GM19328 (cell line): Measurements from ENCODE around the gene ADIG.
"Not testable (repeated sequence)": the region's sequence is repeated elsewhere in the genome, so short reads cannot be mapped to it uniquely, and the experiment has no call there.

Experiments used
- ATAC-seq: cut with Tn5 transposase; IDR thresholded peaks from one replicate; pipeline ENCODE4 v1.9.1; 2021; ENCODE audit warnings: mild to moderate bottlenecking, moderate library complexity; ENCODE audit not compliant: unreplicated experiment

Gene ADIG

DNA sequence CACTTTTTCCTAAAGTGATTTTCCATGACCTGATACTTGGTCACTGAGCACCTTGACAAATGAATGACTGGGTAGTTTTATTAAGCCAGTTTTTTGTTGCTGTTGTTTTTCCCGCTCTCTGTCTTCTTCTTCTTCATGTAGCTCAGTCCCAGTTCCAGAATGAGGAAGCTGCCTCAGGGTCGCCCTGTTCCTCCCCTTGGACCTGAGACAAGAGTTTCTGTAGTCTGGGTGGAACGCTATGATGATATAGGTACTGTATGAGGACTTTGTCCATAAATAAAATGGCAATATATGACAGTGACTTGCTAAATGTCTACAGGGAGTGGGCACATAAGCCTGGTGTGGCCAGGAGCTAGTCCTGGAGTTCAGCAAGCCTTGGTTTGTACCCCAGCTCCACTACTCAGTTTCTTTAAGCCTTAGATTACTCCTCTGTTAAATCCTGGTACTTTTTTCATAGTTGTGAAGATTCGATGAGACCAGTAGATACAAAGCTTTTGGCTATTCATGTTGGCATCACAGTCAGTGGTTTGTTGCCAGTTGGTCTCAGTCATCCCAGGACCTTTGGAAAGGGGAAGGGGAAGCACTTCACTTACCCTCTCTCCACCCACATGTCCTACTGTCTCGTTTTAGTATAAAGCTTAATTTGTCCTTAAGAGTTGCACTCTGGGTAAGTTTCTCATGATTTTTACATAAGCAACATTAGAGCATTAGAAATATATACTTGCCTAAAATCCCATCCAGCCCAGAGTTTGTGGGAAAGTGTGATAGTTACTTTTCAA lies 11.1 kb upstream of the ADIG start:
- ATAC-seq, result no peak

DNA sequence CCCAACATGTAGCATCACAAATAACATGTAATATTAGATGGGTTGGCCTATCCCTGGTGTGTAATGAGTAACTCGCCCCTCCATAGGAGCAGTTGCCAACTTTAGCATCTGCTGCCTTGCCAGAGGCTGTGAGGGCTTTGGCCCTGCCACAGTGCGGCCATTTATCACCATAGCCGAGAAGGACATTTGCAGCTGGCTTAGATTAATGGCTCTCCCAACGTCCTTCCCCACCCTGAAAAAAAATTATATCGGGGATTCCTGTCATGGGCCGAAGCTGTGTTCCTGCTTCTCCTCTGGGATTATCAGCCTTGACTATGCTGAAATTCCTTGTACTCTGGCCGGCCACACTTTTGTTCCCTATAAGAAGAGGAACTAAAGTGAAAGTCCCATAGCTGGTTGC lies 7.6 kb upstream of the ADIG start:
- ATAC-seq, result no peak

DNA sequence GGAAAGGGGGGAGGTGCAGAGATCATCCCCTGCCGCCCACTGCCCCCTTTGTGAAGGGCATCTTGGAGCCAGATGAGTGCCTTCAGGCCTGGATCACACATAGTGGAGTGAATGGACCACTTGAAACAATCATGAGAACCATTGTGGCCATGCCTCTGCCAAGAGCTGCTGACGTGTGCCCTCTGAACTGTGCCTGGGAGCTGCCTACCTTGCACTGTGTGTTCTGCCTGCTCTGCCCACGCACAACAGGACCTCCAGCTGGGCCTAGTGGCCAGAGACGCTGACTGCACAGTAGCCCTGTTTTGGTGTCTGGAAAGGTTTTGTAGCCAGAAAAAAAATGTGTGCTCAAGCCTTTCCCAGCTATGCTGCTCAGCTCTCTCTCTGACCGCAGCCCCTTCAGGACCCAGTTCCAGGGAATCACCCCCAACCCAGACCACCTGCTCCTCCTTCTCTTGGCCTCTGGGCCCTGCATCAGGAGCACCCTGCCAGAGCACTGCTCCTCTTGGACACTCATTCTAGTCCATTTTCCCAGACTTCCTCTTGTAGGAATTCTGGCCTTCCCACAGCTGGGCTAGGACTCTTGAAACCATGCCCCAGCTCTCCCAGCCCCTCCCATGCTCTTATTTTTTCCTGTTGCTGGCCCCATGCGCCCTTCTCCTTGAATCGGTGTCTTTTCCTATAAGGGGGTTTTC lies 1.6 kb upstream of the ADIG start:
- no peak for ATAC-seq

DNA sequence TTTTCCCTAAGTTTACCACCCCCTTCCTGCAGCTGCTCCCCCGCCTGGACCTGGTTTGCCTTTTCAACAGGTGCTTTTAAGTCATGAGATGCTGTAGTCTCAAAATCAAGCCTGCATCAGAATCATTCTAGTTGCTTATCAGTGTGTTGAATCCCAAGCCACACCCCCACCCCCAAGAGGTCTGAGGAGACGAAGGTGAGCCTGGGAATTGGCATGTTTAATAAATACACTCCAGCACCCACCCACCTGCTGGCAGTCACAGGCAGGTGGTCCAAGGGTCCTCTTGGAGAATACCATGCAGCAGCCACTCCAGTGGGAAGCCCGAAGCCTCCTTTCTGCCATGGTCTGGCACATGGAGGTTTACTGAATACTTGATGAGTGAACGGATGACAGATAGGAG lies 1.1 kb upstream of the ADIG start:
- no peak for ATAC-seq

DNA sequence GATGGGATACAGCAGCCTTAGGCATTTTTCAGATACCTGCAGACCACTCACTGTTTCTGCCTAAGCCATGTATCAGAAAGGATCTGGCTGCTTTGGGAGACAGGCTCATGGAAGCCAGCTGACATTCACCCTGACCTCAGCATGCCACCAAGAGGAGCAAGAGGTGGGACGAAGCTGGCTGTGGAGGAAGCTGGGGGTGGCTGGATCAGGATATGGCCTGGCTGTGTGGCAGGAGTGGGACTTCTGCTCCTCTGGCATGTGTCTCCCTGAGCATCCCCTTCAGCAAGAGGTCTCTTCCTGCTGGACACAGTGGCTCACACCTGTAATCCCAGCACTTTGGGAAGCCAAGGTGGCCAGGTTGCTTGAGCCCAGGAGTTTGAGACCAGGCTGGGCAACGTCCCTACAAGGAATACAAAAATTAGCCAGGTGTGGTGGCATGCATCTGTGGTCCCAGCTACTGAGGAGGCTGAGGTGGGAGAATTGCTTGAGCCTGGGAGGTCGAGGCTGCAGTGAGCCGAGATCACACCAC lies 897 bp downstream of the ADIG start:
- ATAC-seq, result no peak

DNA sequence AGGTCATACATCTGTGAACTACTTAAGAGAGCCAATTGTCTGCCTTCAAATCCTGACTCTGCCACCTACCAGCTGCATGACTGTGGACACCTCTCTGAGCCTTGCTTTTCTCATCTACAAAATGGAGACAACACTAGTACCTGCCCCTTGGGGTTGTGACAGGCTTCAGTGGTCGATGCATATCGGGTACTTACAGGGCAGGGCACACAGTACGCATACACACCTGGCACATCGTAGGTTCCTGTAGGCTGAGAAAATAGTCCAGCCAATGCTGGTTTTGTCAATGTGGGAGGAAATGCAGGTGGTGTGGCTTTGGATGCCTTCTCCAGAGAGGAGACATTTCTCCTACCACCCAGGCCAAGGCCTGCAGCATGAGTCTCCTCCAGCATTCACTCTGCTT lies 2.3 kb downstream of the ADIG start:
- ATAC-seq, result no peak

DNA sequence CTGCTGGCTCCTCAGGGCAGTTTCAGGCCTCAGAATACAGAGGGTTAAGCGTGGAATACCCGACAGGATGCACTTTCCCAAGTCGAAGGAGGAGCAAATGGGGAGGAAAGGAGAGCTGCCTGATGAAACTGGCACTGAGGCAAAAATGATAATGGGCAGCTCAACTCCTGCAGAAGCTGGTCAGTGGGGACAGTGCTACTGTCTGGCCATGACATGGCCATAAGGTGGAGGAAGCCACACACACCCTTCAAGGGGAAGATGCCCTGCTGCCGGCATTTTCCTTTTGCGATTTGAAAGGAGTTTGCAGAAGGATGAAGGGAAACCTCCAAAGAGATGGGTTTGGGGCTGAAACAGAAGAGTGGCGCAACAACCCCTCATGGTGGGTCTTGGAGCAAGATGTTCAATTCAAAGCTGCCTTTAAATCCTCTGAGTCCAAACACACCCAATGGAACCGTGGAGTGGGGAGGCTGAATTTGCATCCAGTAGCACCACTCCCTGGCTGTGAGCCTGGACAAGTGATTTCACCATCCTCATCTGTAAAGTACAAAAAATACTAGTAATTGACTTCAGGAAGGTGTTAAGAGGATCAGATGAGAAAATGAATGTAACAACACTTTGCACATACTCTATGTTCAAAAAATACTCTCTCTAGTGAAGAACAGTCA lies 3.2 kb downstream of the ADIG start:
- no peak for ATAC-seq

DNA sequence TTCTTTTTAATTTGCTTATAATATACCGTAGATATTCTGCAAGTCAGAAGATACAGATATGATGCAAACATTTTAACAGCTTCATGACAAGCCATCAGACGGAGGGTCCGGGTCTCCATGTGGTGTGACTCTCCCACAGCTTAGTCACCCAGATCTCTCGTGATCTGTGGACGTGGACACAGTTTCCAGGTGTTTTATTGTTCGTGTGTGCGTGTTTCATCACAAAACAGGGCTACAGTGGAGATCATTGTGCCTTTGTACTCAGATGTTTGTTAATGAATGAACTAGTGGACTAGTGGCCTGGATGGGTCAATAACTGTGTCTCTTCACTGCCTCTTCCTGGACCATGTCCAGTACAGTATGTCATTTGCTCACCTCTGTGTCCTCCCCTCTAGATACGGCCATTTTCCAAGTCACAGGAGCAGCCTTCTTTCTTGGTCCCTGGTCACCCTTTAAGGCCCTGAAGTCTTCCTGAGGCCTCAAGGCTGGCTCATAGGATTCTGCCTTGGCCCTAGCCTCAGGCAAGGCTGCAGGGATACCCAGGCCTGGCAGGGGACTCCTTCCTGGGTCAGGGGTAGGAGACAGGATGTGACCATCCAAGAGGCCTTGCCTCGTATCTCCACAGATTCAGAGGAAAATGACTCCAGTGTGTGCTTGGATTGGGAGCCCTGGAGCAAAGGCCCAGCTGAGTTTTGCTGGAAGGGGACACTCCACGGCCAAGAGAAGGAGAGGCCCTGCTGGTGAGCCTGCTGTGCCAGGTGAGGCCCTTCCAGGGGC lies 4.6 kb downstream of the ADIG start:
- no peak for ATAC-seq

DNA sequence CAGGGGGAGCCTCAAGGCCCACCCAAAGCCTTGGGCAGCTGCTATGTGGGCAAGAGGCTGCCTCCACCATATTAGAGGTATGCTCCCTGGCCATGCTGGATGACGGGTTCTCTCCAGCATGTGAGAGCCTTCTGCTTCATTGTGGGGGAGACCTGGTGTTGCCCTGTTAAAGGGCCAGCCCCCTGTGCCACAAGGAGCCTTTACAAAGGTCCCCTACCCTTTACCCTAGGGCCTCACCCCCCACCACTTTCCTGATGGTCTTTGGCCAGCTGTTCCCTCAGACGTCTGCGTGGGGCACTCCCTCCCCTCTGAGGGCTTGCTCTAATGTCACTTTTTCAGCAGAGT lies 5.2 kb downstream of the ADIG start:
- no peak for ATAC-seq

DNA sequence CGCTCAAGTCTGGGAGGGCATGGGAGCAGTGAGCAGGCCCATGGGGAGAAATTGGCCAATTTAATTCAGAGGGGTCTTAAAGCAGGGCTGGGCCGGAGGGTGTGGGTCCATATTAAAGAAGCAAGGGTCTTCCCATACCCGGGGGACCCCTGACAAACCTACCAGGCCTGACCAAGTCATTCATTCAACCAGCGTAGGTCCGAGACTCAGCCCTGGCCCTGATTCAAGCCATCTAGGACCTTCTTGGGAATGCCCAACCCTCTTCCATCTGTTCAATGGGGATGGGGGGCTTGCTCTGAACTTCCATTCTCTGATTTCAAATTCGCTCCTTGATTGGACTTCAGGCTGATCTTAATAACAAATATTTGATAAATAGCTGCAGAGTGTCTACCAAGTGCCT lies 7.3 kb downstream of the ADIG start:
- ATAC-seq, result no peak

DNA sequence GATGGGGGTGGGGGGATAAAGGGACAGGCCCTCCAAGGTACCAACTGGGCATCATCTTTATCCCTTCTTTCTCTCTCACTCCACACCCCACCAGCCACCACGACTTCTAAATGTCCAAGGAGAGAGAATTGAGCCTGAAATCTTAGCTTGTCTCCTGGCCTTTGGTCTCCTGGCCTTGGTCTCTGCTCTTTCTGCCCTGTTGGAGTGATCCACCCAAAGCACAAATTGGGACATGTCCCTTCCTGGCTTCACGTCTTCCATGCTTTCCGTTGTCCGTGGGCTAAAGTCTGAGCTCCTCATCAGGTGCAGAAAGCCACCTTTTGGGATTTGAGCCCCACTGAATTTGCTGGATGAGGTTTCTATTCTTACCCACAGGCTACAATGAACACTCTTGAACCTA lies 8.4 kb downstream of the ADIG start:
- ATAC-seq, result no peak

DNA sequence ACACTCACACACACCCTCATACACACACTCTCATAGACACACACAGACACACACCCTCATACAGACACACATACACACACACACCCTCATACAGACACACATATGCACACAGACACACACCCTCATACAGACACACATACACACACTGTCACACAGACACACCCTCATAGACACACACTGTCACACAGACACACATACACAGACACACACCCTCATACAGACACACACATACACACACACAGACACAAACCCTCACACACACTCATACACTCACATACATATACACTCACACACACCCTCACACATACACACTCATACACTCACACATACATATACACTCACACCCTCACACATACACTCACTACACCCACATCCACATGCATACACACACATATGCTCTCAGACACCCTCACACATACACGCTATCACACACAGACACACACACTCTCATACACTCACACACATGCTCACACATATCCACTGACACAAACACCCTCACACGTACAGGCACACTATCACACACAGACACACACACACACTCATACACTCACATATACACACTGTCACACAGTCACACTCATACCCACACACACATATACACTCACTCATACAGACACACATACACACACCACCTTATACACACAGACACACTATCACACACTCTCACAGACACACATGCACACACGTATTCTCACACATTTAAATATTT lies 9.1 kb downstream of the ADIG start:
- no peak for ATAC-seq

DNA sequence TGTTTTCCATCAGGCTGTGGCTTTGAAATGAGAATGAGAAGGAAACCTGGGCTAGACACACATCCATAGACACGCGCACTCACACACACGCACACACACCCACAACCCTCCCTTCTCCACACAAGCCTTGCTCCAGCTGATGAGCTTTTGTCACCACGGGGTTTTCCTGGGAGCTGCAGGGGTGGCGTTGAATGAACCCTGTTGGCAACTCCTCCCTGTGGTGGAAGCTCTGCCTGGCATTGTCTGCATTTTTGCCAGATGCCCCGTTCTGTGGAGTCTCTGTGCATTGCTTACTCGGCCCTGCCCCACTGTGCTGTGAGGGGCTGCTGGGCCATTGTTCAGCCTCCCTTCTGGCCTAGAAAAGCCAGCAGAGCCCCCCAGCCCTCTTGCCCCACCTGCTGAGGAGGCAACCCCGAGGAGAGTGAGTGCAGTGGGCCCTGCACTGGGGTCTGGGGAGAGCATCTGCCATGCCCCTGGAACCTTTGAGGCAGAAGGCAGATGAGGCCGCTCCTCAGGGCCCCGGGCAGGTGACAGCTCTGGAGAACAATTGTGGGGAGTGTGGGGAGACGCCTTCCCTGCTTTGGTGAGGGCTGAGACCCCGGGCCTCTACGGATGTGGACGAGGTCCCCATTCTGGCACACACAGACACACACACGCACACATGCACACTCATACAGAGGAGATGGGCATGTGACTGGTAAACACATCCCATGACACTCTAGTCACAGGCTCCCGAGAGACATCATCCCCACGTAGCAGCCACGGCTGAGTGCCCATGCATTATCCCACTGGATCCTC lies 9.9 kb downstream of the ADIG start:
- ATAC-seq, result no peak

DNA sequence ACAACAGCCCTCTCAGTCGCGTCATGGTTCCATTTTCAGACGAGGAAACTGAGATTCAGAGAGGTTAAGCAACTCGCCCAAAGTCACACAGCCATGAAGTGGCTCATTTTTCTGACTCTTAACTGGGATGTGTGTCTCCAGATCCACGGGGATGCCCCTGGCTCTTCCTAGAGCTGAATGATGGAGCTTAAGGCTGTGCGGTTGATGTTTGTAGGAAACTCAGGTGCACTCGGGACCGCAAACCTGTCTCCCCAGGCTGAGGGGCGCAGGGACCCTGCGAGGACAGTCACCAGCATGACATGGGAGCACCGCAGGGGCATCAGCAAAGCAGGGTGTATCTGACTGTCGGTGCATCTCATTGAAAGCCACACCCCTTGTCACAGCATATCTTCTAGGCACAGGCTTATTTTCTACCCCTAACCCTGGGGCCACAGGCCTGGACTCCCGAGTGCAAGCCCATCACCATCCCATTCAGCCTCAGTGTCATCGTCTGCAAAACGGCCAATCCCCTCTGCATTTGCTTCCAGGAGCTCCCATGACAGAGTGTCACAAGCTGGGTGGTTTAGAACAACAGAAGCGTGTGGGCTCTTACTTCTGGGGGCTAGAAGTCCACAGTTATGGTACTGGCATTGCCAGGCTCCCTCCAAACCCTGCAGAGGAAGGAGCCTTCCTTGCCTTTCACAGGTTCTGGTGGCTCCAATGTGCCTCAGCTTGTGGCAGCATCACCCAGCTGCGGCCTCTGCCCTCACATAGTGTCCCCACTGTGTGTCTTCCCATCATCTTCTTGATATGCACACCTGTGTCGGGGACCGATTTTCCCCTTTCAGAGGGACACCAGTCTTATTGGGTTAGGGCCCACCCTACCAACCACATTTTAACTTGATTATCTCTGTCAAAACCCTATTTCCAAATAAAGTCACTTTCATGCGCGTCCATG lies 10.7 kb downstream of the ADIG start:
- ATAC-seq, result no peak

DNA sequence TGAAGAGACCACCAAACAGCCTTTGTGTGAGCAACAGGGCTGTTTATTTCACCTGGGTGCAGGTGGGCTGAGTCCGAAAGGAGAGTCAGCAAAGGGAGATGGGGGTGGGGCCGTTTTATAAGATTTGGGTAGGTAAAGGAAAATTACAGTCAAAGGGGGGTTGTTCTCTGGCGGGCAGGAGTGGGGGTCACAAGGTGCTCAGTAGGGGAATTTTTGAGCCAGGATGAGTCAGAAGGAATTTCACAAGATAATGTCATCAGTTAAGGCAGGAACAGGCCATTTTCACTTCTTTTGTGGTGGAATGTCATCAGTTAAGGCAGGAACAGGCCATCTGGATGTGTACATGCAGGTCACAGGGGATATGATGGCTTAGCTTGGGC lies 11.4 kb downstream of the ADIG start:
- not testable (repeated sequence) for ATAC-seq

DNA sequence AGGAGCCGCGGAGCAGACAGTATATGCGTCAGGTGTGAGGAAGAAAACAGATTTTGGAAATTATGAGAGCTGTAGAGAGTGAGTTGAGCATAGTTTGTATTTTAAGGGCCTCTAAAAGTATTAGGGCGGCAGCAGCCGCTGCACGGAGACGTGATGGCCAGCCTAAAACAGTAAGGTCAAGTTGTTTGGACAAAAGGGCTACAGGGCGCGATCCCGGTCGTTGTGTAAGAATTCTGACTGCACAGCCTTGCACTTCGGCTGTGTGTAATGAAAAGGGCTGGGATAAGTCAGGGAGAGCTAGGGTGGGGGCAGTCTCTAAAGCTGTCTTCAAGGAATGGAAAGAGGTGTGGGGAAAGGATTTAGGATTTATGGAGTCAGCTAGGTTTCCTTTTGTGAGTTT lies 13.3 kb downstream of the ADIG start:
- not testable (repeated sequence) for ATAC-seq

DNA sequence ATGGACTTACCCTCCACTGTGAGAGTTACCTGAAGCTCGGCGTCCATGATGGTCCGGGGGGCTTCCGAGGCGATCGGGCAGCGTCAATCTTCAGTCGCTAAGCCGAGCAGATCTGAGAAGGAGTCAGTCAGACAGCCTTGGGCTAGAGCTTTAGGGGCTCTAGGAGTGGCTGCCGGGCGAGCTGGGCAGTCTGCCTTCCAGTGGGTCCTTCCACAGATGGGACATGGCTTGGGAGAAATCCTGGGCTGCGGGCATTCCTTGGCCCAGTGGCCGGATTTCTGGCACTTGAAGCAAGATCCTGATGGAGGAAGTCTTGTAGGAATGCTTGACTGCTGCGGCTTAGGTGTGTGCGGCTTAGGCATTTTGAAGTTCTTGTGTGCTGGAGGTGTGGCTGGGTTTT lies 14.9 kb downstream of the ADIG start:
- not testable (repeated sequence) for ATAC-seq

DNA sequence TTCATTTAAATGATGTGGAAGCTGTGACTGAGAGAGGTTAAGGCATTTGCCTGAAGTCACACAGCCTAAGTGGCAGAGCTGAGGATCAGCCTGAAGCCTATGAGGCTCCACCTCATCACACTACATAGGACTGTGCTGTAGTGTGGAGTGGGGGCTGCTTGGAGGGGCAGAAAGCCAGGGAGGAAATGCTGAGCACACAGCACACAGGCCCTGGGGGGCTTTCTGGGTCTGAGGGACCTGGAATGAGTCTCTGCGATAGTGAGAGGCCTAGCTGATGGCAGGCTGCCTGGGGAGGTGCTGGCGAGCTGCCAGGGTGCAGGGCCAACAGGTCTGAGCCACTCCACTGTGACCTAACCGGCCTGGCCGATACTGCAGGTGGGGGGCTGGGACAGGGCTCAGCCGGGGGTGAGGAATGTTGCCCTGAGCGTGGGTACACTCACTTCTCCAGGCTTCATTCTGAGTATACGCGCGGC lies 18.4 kb downstream of the ADIG start:
- ATAC-seq, result no peak

DNA sequence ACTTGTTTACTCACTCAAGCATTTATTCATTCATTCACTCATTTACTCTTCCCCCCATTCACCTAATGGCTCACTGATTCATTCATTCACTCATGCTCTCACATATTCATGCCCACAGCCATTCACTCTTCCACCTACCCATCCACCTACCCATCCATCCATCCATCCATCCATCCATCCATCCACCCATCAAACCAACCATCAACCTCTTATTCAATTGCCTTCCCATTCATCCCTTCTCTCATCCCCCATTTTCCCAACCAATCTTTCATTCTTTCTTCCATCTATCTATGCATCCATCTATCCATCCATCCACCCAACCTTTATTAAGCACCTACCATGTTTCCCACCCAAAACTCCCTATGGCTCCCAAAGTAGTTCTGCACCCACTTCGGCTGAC lies 19.1 kb downstream of the ADIG start:
- ATAC-seq, result no peak
